HUES64 (cell line): ENCODE data around the gene PLXNB2.

Experiments used
- H3K27ac ChIP-seq: 2 replicates; pipeline ENCODE4 v1.7.0; 2013; ENCODE audit warnings: low read depth, low read length, inconsistent platforms
- H3K27me3 ChIP-seq: 2 replicates; pipeline ENCODE4 v1.6.1; 2013; ENCODE audit warnings: mild to moderate bottlenecking, low read length; ENCODE audit not compliant: insufficient read depth
- H3K36me3 ChIP-seq: 2 replicates; pipeline ENCODE4 v1.6.1; 2013; ENCODE audit warnings: mild to moderate bottlenecking, low read length; ENCODE audit not compliant: insufficient read depth
- H3K4me1 ChIP-seq: 2 replicates; pipeline ENCODE4 v1.6.1; 2013; ENCODE audit warnings: mild to moderate bottlenecking, low read length, moderate library complexity; ENCODE audit not compliant: insufficient read depth
- H3K4me3 ChIP-seq: 2 replicates; pipeline ENCODE4 v1.5.1; 2013; ENCODE audit warnings: mild to moderate bottlenecking, low read length, moderate library complexity
- H3K9ac ChIP-seq: 2 replicates; pipeline ENCODE4 v1.6.1; 2013; ENCODE audit warnings: mild to moderate bottlenecking, low read depth, low read length
- H3K9me3 ChIP-seq: 2 replicates; pipeline ENCODE4 v1.6.1; 2013; ENCODE audit warnings: low read depth, low read length; ENCODE audit not compliant: insufficient read depth
- WGBS: fragments of 150-250, 120-280 bp; methylation state at CpG from one replicate; pipeline ENCODE4 v1.1.7; 2013; ENCODE audit warnings: missing lambda C conversion rate; 5-methylcytosine and 5-hydroxymethylcytosine counted together

PLXNB2 gene

DNA sequence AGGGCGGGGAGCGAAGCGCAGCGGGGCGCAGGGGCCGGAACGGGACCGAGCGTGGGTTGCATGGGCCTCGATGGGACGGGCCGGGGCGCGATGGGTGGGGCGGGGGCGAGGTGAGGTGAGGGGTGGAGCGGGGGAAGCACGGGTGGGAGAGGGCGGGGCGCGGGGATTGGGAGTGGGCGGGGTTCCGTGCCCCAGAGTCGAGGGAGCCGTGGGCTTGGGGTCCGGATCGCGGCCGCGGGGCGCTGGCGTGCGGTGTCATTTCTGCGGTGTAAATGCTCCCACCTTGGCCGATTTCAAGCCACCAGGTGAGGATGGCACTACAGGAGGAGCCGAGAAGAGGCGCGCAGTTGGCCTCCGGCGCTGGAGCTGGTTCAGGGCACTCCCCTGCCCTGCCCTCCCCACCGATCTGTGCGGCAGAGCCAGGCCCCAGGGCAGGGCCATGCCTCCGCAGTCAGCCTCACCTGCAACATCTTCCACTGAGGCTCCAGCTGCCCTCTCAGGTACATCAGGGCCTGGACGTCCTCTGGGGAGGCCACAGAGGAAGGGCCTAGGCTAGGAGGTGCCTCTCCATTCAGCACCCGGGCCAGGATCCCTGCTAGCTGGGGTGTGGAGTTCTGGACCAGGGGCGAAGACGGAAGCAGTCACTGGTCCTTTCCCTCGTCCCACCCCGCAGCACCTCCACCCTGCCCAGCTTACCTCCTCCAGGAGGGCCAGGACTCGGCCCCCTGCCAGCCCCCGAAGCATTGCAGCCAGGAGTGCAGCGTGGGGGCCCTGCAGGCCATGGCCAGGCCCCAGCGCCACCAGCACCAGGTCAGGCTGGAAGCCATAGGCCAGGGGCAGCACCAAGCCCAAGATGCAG, 62.0 kb downstream of the PLXNB2 start:
- Histone ChIP-seq H3K27me3 (no peaks in the 10 kb centered on the region), H3K27ac (peak overlapping the region; percentile 94), H3K9me3 (no peaks in the 10 kb centered on the region), H3K4me1 (no peaks in the 10 kb centered on the region), H3K4me3 (peak overlapping the region; percentile 91), H3K36me3 (peaks cover 9% of the 10 kb centered on the region), H3K9ac (peak overlapping the region; percentile 87)
- 17% methylated on average over 53 of the region's 53 CpGs for WGBS

DNA sequence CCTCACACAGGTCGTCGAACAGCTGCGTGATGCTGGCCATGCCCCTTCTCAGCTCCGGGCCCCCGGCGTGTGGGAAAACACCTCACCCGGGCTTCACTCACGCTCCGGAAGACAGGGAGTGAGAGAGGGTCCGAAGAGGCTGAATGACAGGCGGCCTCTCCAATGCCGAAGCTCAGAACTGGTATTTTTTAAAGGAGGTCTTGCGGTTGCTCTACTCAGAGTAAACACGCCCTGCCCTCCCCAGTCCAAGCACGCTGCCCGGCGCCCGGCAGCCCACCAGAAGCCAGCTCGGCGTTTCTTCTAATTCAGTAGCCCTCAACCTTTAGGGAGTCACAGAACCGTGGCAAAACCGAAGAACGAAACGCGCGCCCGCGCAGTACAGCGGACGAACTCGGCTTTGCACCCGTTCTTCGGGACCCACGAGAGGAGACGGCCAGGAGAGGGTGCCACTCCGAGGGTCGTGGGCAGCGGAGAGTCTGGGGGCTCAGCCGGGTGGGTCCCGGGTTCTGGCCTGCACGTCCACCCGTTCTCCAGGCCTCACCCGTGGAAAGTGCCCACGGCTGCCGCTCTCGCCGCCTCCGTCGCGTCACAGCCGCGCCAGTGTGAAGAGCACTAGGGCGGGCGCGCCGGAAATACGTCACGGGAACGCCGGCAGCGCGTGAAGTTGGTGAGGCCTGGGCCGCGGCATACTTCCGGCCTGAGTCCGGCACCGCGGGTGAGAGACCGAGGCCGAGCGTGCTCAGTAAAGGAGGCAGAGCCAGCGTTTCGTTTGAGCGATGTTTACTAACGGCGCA, 62.8 kb downstream of the PLXNB2 start, which contains the start of gene TUBGCP6:
TSS of gene TUBGCP6 (minus strand) at position 604 of the 794 bp plus-strand sequence. CDS start at position 40, 564 bp downstream.
- Histone ChIP-seq H3K27me3 (no peaks in the 10 kb centered on the region), H3K27ac (peak within 1 kb of the TSS; percentile 94), H3K4me1 (no peaks in the 10 kb centered on the region), H3K36me3 (peaks cover 14% of the 10 kb centered on the region), H3K9ac (peak within 1 kb of the TSS; percentile 87), H3K9me3 (no peaks in the 10 kb centered on the region), H3K4me3 (peak within 1 kb of the TSS; percentile 91)
- under 1% methylated on average over 76 of the region's 76 CpGs for WGBS

DNA sequence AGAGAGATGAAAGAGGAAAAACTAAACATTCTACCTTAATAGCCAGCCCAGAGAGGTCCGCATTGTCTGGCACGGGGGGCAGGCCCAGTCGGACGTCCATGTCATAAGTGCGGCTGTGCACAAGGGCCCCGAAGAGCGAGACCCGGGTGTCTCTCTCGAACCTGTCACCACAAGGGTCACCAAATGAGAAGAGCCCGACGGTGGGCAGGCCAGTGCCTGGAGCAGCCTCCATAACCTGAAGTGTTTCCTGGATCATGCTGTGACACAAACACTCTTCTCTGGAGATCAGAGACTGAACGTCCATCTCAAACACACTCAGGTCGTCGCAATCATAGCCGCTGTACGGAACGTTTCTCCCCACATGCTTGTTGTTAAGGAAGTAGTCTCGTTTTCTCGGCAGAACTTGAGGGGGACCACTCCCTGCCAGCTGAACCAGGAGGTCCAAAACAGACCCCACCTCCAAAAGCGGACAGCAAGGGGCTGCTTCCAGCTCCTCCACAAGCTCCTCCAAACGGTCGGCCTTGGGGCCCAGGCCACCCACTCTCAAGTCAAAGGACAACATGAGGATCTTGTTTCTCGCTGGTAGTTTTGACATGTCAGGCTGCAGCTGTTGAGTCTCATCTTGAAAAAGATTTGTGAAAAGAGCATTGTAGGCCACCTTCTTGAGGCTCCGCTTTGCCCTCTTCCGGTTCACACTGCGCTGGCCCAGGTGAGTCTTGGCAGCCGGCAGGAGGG, 63.6 kb downstream of the PLXNB2 start:
- Histone ChIP-seq H3K9me3 (no peaks in the 10 kb centered on the region), H3K36me3 (peaks cover 14% of the 10 kb centered on the region), H3K9ac (peak overlapping the region; percentile 87), H3K27ac (no peak overlapping the region), H3K27me3 (no peaks in the 10 kb centered on the region), H3K4me1 (no peaks in the 10 kb centered on the region), H3K4me3 (peak overlapping the region; percentile 91)
- 58% methylated on average over 27 of the region's 27 CpGs for WGBS

DNA sequence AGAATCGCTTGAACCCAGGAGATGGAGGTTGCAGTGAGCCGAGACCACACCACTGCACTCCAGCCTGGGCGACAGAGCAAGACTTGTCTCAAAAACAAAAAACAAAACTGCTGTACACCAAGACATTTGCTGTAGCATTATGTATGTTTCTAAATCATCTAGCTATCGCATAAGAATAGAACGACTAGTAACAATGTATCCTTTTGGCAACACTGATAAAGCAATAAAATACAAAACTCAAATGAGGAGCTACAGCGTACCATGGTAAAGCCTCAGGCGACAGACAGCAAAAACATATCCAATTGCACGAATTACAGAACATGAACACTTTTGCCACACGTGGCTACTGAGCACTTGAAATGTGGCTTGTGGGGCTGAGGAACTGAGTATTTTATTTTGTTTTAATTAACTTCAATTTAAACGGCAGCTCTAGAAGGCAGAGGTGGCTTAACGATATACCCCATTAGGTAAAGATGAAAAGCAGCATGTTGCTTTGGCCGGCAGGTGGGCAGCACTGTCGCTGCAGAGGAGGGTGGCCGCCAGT, 65.0 kb downstream of the PLXNB2 start:
- WGBS = 91% methylated on average over 14 of the region's 14 CpGs
- H3K4me3 ChIP-seq = peak overlapping the region; percentile 34
- peaks cover 14% of the 10 kb centered on the region for H3K36me3 ChIP-seq
- no peak overlapping the region for H3K27ac ChIP-seq
- H3K9ac ChIP-seq = no peak overlapping the region
- no peaks in the 10 kb centered on the region for H3K9me3 ChIP-seq
- H3K4me1 ChIP-seq = no peaks in the 10 kb centered on the region
- no peaks in the 10 kb centered on the region for H3K27me3 ChIP-seq

DNA sequence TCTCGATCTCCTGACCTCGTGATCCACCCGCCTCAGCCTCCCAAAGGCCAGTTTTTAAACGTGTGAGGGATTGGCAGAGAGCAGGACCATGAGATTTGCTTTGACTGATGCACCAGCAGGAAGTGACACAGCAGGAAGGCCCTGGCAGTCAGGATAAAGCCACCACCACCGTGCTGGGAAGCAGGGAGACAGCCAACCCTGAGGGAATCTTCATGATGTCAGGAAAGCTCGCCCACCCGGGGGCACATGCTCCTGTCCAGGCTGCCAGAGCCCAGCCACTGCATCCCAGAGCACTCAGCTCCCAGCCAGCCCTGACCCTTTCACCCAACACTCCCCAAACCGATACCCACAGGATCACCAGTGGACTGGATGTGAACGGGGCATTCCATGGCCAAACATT, 68.7 kb downstream of the PLXNB2 start:
- H3K4me3 ChIP-seq = no peak overlapping the region
- H3K4me1 ChIP-seq = no peaks in the 10 kb centered on the region
- no peak overlapping the region for H3K9ac ChIP-seq
- no peaks in the 10 kb centered on the region for H3K9me3 ChIP-seq
- H3K36me3 ChIP-seq = peaks cover 6% of the 10 kb centered on the region
- no peaks in the 10 kb centered on the region for H3K27me3 ChIP-seq
- no peak overlapping the region for H3K27ac ChIP-seq
- 87% methylated on average over 9 of the region's 9 CpGs for whole genome bisulfite sequencing

DNA sequence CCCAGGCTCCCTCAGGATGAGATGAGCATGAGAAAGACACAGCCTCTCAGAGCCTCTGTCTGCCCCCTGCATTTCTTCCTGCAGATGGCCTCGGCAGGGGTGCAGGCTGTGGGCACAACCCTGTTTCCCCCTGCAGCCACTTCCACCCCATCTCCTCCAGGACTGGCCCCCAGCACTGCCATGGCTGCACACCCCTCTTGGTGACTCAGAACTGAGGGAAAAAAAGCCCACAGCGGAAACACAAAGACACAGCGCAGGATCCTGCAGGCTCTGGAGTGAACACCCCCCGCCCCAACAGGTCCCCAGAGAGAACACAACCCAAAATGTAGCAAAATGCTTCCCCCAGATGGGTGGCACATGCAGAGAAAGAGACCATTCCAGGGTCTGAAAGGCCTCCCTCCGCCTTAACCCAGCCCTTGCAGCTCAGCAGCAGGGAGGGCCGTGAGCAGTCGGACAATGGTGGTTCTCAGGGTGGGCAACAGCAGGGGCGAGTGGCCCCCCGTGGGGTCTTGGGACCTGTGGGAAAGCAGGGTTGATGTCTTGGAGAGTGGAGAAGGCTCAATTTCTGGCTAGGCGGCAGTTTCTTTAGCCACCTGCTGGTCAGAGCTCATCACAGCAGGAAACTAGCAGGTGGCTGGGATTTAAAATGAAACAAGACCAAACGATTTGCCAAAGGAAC, 70.6 kb downstream of the PLXNB2 start:
- 84% methylated on average over 11 of the region's 11 CpGs for WGBS

DNA sequence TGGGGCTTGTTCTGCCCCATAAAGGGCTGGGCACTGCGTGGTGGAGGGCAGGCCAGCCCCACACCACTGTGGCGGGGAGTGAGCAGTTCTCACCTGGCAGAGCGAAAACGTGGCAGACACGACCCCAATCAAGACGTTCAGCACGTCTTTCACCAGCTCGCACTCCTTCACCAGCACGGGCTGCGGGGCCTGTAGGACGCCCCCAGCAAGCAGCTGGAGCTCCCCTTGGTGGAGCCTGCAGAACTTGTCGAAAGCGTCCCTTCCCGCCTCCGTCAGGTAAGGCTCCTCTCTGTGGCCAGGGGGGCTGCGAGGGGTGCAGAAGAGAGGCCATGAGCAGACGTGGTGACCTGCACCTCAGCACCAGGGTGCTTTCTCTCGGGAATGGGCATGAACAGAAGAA, 74.2 kb downstream of the PLXNB2 start:
- peaks cover 5% of the 10 kb centered on the region; the same call in 1 of the 2 replicates for H3K36me3 ChIP-seq
- H3K9me3 ChIP-seq = no peaks in the 10 kb centered on the region
- H3K27me3 ChIP-seq = no peaks in the 10 kb centered on the region
- no peak overlapping the region for H3K9ac ChIP-seq
- 94% methylated on average over 18 of the region's 18 CpGs for WGBS
- H3K4me3 ChIP-seq = no peak overlapping the region
- H3K4me1 ChIP-seq = no peaks in the 10 kb centered on the region
- H3K27ac ChIP-seq = no peak overlapping the region

More for the DNA sequence above, 70.6 kb downstream of the PLXNB2 start:
- peaks cover 8% of the 10 kb centered on the region for H3K36me3 ChIP-seq
- H3K9me3 ChIP-seq = no peaks in the 10 kb centered on the region
- H3K4me3 ChIP-seq = no peak overlapping the region
- H3K27ac ChIP-seq = no peak overlapping the region
- no peak overlapping the region for H3K9ac ChIP-seq
- no peaks in the 10 kb centered on the region for H3K4me1 ChIP-seq
- H3K27me3 ChIP-seq = no peaks in the 10 kb centered on the region

DNA sequence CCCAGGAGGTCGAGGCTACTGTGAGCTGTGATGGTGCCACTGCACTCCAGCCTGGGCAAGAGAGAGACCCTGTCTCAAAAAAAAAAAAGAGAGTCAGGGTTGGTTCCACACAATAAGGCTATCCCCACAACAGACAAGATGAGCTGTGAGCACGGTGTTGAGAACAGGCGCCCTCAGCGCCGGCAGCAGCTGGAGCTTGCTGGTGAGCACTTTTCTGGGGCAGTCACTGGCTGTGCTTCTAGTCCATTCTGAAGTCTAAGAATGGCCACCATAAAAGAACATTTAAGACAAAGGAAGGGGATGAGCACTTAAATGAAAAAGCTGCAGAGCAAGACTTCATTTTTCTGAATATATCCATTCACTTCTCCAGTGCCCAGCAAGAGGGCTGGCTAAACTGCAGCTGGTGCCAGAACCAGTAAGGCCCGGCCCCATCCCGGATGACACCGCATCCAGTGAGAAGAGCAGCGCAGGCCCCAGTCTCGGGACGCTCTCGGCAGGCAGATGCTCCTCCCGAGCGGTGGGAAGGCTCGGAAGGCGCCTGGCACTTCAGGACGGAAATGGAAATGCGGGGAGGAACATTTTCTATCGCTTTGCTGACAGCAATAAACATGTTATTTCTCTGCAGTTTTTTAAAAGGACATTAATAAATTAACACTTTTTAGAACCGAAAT, 74.8 kb downstream of the PLXNB2 start:
- H3K4me3 ChIP-seq = no peak overlapping the region
- H3K9me3 ChIP-seq = no peaks in the 10 kb centered on the region
- H3K27me3 ChIP-seq = no peaks in the 10 kb centered on the region
- no peak overlapping the region for H3K9ac ChIP-seq
- WGBS = 96% methylated on average over 20 of the region's 20 CpGs
- H3K4me1 ChIP-seq = no peaks in the 10 kb centered on the region
- peaks cover 5% of the 10 kb centered on the region; the same call in 1 of the 2 replicates for H3K36me3 ChIP-seq
- no peak overlapping the region for H3K27ac ChIP-seq

DNA sequence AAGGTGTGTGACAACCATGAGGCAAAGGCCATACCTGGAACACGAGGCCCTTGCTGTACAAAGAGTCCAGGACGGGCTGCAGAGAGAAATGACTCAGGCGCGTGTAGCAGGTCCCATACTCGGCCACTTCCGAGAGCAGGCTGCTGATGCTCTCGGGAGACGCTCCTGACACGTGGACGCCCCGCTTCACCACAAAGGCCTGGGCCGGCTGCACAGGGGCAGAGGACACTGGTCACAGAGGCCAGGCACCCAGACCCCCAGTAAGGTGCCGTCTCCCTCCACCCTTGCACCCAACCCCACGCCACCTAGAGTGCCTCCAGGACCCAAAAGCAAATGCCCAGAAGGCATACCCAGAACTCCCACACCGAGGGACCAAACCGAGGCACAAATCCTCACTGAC, 78.1 kb downstream of the PLXNB2 start:
- no peak overlapping the region for H3K4me3 ChIP-seq
- peaks cover 6% of the 10 kb centered on the region for H3K36me3 ChIP-seq
- H3K27ac ChIP-seq = no peak overlapping the region
- H3K9me3 ChIP-seq = no peaks in the 10 kb centered on the region
- H3K27me3 ChIP-seq = no peaks in the 10 kb centered on the region
- no peaks in the 10 kb centered on the region for H3K4me1 ChIP-seq
- 94% methylated on average over 15 of the region's 16 CpGs for WGBS
- H3K9ac ChIP-seq = no peak overlapping the region

DNA sequence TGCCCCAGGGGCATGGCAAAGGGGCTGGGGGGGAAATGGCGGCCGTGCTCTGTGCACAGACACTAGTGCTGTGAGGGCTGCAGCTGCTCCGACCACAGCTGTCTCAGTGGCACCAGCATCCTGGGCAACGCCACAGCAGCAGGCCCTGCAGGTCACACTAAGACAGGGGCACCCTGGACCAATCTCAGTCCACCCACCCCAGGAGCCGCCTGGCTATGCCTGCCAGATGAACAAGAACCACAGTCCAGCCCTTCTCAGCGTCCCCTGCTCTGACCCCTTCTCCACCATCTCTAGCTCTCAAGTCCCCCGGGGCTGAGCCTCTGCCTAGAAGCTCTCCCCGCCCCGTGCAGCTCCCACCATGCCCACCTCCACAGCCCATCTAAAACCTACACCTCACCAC, 79.1 kb downstream of the PLXNB2 start:
- Histone ChIP-seq H3K27ac (no peak overlapping the region), H3K9ac (no peak overlapping the region), H3K27me3 (no peaks in the 10 kb centered on the region), H3K4me1 (no peaks in the 10 kb centered on the region), H3K4me3 (no peak overlapping the region), H3K9me3 (no peaks in the 10 kb centered on the region), H3K36me3 (peaks cover 13% of the 10 kb centered on the region)
- 96% methylated on average over 9 of the region's 9 CpGs for WGBS
